Measurements from ENCODE around the gene MFF.
A peak's percentile ranks its signal among the peaks of the same experiment; 100 is the strongest.
"Not testable (repeated sequence)": the region's sequence is repeated elsewhere in the genome, so short reads cannot be mapped to it uniquely, and the experiment has no call there.

MFF gene

DNA sequence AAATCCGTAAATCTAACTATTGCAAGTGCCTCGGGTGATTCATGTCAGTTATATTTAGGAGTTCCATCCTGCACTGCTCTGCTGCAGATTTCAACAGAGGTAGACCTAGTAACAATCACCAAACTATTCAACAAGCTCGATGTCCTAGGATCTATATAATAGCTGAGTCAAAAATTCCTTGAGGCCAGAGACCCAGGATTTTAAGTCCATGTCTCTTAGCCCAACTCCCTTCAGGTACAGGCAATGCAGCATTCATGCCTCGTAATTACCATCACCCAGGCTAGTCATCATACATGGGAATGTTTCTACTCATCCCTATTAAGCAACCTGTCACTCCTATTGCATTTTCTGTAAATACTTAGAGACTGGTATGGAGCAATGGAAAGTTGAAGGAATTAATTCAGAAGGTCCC is 53.3 kb downstream of the MFF start:
- FAIRE-seq: no peak

DNA sequence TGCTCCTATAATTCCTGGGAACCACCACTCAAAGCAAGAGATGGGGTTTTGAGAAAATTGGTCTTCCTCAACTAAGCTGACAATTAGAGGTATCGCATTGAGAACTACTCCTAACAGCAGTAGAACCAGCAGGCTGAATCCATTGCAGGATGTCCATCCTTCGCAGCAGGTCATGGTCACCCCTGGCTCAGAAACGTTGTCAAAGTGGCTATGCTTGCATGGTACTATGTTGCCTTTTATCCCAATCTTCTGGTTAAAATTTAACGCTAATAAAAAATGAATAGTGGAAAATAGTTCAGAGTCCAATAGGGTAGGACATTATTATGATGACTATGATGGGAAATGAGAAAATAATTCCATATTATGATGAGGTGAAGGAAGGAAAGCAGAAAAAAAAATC is 54.0 kb downstream of the MFF start, which contains the start of gene TM4SF20:
TSS of gene TM4SF20 (minus strand) at position 212 of the 400 bp plus-strand sequence. CDS start at position 174, 38 bp downstream.
- no peak for FAIRE-seq

GRCh38 chr2:227382241-227382835 is 57.3 kb downstream of the MFF start:
- FAIRE-seq: not testable (repeated sequence)

GRCh38 chr2:227383686-227384085 is 58.6 kb downstream of the MFF start:
- FAIRE-seq: no peak

DNA sequence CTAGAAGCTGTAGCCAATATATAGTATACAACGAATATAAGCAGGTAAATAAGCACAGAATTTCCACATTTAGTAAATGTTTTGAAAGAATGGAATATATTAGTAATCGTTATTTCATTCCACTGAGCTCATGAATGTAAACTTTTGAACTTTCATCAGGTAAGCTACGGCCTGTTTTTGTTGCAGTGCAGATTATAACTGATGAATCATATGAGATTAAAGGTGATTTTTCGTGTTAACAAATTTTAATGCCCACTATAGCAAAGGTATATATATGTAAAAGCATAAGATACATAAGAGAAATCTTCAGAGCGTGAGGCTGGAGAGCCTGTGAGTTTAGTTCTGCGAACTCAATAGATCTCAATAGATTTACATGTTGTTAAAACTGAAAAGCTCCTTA is 61.6 kb downstream of the MFF start:
- no peak for FAIRE-seq

DNA sequence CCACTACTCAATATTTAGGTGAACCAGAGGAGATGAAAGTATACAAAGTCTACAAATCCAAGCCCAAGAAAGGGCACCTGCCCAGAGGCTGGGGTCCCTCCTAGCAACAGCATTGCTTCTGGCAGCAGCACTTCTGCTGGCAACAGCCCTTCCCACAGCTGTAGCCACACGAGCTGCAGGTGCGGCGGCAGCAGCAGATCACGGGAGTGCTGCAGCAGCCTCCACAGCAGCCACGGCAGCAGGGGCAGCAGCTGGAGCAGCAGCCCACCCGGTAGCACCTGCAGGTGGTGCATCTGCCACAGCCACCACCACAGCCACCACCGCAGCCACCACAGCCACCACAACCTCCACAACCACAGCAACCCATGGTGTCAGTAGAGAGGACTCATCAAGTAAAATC is 62.5 kb downstream of the MFF start, which contains the start of gene SCYGR1:
TSS of gene SCYGR1 (minus strand) at position 367 of the 400 bp plus-strand sequence. CDS start at position 367, 0 bp downstream.
- not testable (repeated sequence) for FAIRE-seq

- no peak for FAIRE-seq
These were observed 63.5 kb downstream of the MFF start for GRCh38 chr2:227388537-227389011.

- peak; percentile 91 for FAIRE-seq
These were observed 64.2 kb downstream of the MFF start for GRCh38 chr2:227389231-227389630.

DNA sequence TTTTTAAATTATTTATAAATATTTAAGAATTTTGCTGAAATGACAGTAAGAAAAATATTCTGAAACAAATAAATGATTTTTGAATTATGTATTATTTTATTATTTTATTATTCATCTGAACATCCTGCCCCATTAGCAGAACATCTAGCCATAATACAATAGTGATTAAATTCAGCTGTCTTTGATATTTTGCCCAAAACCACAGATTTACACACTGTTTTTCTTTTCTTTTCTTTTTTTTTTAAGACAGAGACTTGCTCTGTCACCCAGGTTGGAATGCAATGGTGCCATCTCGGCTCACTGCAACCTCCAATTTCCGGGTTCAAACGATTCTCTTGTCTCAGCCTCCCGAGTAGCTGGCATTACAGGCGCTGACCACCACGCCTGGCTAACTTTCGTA is 64.6 kb downstream of the MFF start:
- peak; percentile 46 for FAIRE-seq

DNA sequence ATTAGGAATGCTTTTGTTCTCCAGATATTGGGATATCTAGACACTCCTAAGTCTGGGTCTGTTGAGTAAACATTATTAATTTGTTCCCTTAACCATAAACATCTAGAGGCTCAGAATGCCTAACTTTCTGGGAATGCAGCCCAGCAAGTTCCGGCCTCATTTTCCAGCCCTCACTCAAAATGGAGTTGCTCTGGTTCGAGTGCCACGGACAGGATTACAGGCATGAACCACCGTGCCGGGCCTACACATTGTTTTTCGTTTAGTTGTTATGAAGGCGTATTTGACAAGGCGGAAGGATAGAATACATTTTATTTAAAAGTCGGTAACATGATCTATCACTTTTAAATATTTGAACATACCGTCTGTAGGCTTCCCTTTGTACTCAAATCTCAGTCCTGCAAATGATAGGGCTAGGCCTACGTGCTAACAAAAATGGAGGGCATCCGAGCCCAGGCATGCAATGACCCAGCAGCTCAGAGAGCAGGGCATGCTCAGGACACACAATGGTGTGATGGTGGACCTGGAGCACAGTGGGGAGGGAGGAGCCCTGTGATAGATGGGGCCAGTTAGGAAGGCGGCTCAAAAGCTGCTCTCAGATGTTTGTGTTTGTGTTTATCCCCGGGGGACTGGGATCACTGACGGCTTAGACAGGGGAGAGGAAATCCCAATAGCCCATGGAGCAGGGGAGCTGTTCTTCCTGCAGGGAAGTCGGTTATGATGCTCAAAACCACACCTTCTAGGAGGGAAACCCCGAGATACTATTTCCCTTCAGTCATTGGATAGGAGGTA is 65.6 kb downstream of the MFF start:
- no peak for FAIRE-seq

DNA sequence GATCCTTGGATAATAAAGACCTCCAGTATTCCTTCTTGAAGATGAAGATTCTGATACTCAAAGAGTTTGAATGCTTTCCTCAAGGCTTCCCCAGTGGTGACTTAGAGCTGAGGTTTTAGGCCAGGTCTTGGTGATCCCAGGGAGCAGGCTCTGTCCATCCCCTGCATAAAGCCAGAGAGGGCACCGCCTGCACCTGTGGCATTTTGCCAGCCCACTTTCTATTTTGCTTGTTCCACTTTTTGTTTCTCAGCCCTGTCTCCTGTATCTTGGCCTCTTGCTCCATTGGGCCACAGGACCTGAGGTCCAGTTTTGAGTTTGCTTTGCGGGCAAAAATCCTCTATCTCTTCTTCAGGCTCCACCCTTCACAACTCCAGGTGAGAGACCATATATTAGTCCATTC is 69.3 kb downstream of the MFF start:
- no peak for FAIRE-seq

DNA sequence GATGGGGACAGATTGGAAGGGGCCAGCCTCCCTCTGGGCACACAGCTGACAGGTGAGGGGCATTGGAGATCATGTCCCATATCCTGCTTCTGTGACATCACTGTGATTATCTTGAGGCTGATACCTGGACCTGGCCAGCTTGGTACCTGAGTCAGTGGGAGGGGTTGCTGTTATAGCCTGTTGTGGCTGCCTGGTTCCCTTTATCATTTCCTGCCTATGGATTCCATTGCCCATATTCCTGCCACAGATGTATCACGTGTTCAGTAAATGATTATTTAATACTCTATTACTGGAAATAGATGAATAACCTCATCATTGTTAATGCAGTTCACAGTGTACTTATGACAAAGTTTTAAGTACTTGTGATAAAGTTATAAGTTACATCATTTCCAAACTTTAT is 70.5 kb downstream of the MFF start:
- no peak for FAIRE-seq

DNA sequence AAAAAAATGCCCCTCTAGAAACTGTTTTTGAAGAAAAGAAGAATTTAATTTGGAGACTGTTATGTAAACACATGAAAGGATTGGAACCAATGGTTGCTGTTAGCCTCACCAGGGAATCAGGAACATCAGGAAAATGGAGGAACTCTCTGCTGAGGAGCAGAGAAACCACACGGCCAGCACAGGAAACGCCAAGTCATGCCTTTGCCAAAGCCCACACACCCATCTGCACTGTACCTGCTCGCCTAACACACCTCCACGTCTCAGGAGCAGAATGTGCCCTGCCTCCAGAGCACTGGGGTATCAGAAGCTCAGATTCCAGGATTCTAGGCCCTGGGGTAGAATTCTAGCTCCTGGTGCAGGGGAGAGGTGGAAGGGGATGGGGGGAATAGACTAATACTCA is 72.5 kb downstream of the MFF start:
- no peak for FAIRE-seq

DNA sequence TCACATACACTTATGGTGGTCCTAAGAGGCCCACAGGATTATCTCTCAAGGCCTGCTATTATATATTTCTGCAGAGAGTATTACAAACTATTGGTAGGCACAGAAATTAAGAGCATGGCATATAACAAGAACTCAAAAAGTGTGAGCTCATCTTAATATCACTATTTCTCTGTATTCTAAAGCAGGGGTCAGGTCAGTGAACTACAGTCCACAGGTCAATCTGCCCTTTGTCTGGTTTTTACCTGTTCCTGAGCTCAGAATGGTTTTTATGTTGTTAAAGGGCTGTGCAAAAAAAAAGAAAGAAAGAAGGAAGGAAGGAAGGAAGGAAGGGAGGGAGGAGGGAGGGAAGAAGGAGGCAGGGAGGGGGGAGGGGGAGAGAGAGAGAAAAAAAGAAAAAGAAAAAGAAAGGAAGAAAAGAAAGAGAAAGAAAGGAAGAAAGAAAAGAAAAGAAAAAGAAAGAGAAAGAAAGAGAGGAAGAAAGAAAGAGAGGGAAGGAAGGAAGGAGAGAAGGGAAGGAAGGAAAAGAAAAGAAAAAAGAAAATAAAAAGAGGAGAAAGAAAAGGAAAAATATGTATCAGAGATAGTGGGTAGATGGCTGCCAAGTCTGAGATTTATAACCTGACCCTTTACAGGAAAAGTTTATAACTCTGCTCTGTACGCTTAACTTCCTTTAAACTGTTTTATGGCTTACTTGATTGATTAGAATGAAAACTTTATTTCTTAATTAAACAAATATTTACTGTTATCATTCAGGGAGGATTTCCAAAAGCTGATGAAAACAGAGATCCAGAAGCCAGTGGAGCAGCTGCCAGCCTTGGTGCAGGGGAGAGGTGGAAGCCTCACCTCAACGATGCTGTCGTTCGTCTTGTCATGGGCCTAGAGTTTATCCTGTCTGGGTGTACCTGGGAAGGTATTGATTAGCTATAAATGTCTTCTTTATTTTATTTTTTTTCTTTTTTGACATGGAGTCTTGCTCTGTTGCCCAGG is 73.9 kb downstream of the MFF start:
- no peak for FAIRE-seq

GRCh38 chr2:227401550-227401949 is 76.5 kb downstream of the MFF start:
- FAIRE-seq: no peak

GRCh38 chr2:227402321-227402720 is 77.3 kb downstream of the MFF start:
- no peak for FAIRE-seq

DNA sequence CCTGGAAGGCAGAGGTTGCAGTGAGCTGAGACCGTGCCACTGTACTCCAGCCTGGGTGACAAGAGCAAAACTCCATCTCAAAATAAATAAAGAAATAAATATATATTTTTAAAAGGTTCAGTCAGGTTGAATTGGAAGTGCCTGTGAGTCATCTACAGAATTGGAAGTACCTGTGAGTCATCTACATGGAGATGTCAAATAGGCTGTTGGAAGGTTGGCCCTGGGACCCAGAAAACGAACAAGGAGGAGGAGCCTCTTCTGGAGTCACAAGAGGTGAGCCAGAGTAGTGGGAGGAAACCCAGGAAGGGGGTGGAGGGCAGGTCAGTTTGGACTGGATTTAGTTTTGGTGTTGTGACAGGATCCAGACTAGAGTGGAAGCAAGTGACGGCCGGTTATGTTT is 77.9 kb downstream of the MFF start:
- FAIRE-seq: no peak

GRCh38 chr2:227404585-227405271 is 79.7 kb downstream of the MFF start:
- no peak for FAIRE-seq

DNA sequence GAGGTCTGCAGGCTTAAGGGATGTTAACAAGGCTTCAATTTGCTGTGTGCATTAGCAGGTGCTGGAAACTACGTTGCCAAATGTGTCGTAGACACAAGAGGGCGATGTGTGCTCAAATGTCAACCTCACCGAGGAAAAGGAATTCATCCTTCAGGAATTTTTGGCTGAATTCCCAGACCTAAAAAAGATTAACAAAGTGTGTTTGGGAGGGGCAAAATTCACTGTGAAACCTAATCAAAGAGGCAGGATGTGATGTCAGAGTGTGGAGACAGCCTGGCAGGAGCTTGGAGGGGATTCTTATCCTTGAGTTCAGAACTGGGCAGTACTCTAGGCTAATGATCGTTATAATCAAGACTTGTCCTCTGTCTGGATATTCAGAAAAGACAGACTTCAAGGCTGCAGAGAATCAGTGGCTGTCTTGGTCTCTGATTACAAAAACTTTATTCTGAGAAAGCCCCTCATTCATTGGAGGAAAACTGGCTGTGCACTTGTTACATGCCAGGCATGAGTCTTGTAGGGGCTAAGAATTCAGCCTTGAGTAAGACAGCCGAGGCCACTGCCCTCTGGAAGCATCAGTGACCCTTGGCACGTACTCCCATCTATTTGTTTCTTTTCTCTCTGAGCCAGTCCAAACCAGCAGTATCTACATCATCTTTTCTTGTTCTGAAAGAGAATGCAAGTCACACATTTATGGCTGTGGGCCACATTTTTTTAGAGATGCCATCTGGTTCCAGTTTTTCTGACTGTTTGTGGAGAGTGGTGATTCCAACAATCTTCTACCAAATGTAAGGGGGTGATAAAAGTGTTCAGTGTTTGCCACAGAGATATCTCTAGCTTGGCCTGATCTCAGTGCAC is 81.4 kb downstream of the MFF start:
- no peak for FAIRE-seq
